Measurements from ENCODE around the gene EPN2.

- TF ChIP-seq SIN3A (IDR thresholded peaks at IDR 0.05; ENCODE audit: borderline replicate concordance, insufficient read depth, low read length) (no peak), POLR2AphosphoS5 (IDR thresholded peaks at IDR 0.05; ENCODE audit: low read depth, low read length) (no peak)
- TF ChIP-seq, protein P1, sequence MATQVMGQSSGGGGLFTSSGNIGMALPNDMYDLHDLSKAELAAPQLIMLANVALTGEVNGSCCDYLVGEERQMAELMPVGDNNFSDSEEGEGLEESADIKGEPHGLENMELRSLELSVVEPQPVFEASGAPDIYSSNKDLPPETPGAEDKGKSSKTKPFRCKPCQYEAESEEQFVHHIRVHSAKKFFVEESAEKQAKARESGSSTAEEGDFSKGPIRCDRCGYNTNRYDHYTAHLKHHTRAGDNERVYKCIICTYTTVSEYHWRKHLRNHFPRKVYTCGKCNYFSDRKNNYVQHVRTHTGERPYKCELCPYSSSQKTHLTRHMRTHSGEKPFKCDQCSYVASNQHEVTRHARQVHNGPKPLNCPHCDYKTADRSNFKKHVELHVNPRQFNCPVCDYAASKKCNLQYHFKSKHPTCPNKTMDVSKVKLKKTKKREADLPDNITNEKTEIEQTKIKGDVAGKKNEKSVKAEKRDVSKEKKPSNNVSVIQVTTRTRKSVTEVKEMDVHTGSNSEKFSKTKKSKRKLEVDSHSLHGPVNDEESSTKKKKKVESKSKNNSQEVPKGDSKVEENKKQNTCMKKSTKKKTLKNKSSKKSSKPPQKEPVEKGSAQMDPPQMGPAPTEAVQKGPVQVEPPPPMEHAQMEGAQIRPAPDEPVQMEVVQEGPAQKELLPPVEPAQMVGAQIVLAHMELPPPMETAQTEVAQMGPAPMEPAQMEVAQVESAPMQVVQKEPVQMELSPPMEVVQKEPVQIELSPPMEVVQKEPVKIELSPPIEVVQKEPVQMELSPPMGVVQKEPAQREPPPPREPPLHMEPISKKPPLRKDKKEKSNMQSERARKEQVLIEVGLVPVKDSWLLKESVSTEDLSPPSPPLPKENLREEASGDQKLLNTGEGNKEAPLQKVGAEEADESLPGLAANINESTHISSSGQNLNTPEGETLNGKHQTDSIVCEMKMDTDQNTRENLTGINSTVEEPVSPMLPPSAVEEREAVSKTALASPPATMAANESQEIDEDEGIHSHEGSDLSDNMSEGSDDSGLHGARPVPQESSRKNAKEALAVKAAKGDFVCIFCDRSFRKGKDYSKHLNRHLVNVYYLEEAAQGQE (IDR thresholded peaks at IDR 0.05; ENCODE audit: insufficient read depth in 1 of 2, low read depth in 2 of 2, low read length in 2 of 2), result no peak
These were observed 41.6 kb downstream of the EPN2 start for GRCh38 chr17:19278729-19279128.
